Measurements from ENCODE around the gene SLC22A23. TPM values are rescaled to one million over a fixed set of nuclear protein-coding genes. Genes with fewer than 3 reads are reported as not detected.

Gene SLC22A23
- total RNA-seq, 1 donor: 18.1 TPM

GRCh38 chr6:3253597-3253961, 203.3 kb downstream of the SLC22A23 start:
- no peak overlapping the region for H3K27ac ChIP-seq (ENCODE audit: low read depth, low read length)
- no peaks in the 10 kb centered on the region for H4K20me1 ChIP-seq (ENCODE audit: insufficient read depth, low read length)
- H3K4me1 ChIP-seq (ENCODE audit: insufficient read depth, low read length): peaks cover 8% of the 10 kb centered on the region
- H3K4me2 ChIP-seq (ENCODE audit: insufficient read depth, low read length): no peak overlapping the region
- H3K9me3 ChIP-seq (ENCODE audit: low read depth, low read length): no peaks in the 10 kb centered on the region
- H2AFZ ChIP-seq (ENCODE audit: low read length): no peak overlapping the region
- DNase-seq (ENCODE audit: insufficient read length, low spot score, missing footprints): no peak
- H3K79me2 ChIP-seq (ENCODE audit: insufficient read depth, low read length): no peaks in the 10 kb centered on the region
- H3K36me3 ChIP-seq (ENCODE audit: insufficient read depth, low read length): no peaks in the 10 kb centered on the region
- no peak overlapping the region for H3K4me3 ChIP-seq (ENCODE audit: insufficient read depth, low read length)
- no peak for TF ChIP-seq CTCF (IDR thresholded peaks at IDR 0.05; ENCODE audit: extremely low read depth, low read depth, low read length)
- peaks cover 10% of the 10 kb centered on the region for H3K27me3 ChIP-seq (ENCODE audit: insufficient read depth, low read length)

DNA sequence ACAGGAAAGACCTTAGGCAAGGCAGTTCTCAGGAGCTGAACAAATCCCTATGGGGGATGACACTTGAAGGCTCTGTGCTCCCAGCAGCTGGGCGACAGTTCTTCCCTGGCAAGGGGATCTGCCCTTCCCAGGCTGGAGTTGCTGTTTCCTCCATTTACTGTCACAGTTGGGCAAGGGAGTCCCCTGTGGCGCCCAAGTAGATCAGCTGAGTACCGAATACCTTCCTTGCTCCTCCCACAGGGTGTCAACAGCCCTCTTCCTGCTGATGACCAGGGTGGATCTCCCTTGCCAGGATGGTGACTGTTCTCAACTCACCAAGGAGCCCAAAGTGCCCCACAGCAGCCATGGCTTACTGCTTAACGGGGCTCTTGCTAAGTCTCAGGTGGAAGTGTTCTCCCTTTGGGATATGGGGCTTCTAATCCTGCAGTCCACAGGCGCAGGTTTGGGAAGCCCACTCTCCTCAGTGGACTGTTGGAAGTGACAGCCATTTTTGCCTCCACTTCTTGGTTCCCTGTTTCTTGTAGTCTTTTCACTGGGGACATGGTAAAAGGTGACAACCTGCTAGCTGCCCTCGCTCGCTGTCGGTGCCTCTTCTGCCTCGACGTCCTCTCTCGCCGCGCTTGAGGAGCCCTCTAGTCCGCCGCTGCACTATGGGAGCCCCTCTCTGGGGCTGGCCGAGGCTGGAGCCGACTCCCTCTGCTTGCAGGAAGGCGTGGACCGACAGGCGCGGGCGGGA, 203.8 kb downstream of the SLC22A23 start:
- H3K36me3 ChIP-seq (ENCODE audit: insufficient read depth, low read length): no peaks in the 10 kb centered on the region
- H3K79me2 ChIP-seq (ENCODE audit: insufficient read depth, low read length): no peaks in the 10 kb centered on the region
- H3K4me1 ChIP-seq (ENCODE audit: insufficient read depth, low read length): peaks cover 7% of the 10 kb centered on the region
- no peak for TF ChIP-seq CTCF (IDR thresholded peaks at IDR 0.05; ENCODE audit: extremely low read depth, low read depth, low read length)
- no peak overlapping the region for H3K4me2 ChIP-seq (ENCODE audit: insufficient read depth, low read length)
- no peak overlapping the region for H3K4me3 ChIP-seq (ENCODE audit: insufficient read depth, low read length)
- peaks cover 9% of the 10 kb centered on the region for H3K27me3 ChIP-seq (ENCODE audit: insufficient read depth, low read length)
- H3K27ac ChIP-seq (ENCODE audit: low read depth, low read length): no peak overlapping the region
- no peak overlapping the region for H2AFZ ChIP-seq (ENCODE audit: low read length)
- DNase-seq (ENCODE audit: insufficient read length, low spot score, missing footprints): peak; percentile 83
- H4K20me1 ChIP-seq (ENCODE audit: insufficient read depth, low read length): no peaks in the 10 kb centered on the region
- H3K9me3 ChIP-seq (ENCODE audit: low read depth, low read length): no peaks in the 10 kb centered on the region

DNA sequence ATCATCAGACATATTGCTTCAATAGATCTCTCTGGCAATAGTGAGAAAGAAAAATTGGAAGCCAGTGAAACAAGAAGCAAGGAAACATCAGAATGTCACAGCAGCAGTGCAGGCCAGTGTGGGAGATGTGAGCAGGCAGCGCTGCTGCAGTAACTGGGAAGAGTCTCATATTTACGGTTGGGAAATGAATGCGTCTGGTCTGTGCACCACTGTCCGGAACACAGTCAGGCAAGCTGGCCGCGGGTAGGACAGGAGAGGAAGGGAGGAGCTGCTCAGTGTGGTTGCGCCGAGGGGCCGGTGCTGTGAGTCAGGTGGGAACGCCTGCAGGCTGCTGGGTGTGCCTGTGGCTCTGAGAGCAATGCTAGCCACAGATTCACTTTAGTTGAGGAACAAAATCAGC, 204.5 kb downstream of the SLC22A23 start:
- no peak for TF ChIP-seq CTCF (IDR thresholded peaks at IDR 0.05; ENCODE audit: extremely low read depth, low read depth, low read length)
- peaks cover 14% of the 10 kb centered on the region for H3K4me1 ChIP-seq (ENCODE audit: insufficient read depth, low read length)
- H3K4me3 ChIP-seq (ENCODE audit: insufficient read depth, low read length): no peak overlapping the region
- H3K36me3 ChIP-seq (ENCODE audit: insufficient read depth, low read length): no peaks in the 10 kb centered on the region
- H3K27me3 ChIP-seq (ENCODE audit: insufficient read depth, low read length): peaks cover 7% of the 10 kb centered on the region
- no peaks in the 10 kb centered on the region for H3K9me3 ChIP-seq (ENCODE audit: low read depth, low read length)
- no peak overlapping the region for H2AFZ ChIP-seq (ENCODE audit: low read length)
- H3K79me2 ChIP-seq (ENCODE audit: insufficient read depth, low read length): no peaks in the 10 kb centered on the region
- peak; percentile 65 for DNase-seq (ENCODE audit: insufficient read length, low spot score, missing footprints)
- H3K4me2 ChIP-seq (ENCODE audit: insufficient read depth, low read length): no peak overlapping the region
- no peaks in the 10 kb centered on the region for H4K20me1 ChIP-seq (ENCODE audit: insufficient read depth, low read length)
- H3K27ac ChIP-seq (ENCODE audit: low read depth, low read length): no peak overlapping the region

DNA sequence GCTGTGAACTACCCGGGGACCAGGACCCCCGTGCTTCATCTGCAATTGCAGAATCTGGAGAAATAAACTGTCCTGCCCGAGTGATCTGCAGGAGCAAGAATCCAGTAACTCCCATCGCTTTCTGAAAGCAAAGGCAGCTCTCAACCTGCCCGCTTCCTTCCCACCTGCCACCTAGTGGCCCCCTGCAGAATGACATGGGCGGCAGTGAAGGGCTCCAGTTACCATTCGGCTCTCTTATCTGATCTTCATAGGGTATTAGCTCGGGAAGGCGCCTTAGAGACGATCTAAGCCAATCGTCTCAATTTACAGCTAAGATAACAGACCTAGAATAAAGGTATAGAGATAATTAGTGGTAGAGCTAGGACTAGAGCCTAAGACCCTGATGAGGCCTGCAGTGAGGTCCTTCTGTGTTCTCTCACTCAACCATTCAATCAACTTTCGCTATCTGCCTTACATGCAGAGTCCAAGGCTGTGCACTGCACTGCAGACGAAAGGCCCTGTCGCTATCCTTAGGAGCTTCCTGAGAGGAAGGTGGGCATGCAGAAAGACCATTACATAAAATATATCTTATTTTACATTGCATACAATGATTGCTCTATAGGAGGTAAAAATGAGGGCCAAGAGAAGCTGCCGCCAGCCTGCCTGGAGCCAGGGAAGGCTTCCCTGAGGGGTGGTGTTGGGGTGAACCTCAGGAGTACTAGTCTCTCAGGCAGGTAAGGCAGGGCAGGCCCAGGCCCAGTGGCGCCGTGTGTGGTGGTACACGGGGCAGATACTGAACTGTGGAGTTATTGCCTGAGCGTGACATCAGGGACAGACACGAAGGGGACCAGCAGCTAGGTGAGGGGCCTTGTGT, 205.2 kb downstream of the SLC22A23 start:
- peak overlapping the region; percentile 68 for H3K4me2 ChIP-seq (ENCODE audit: insufficient read depth, low read length)
- H4K20me1 ChIP-seq (ENCODE audit: insufficient read depth, low read length): no peaks in the 10 kb centered on the region
- H3K27ac ChIP-seq (ENCODE audit: low read depth, low read length): no peak overlapping the region
- H3K36me3 ChIP-seq (ENCODE audit: insufficient read depth, low read length): no peaks in the 10 kb centered on the region
- peak; percentile 99 for TF ChIP-seq CTCF (IDR thresholded peaks at IDR 0.05; ENCODE audit: extremely low read depth, low read depth, low read length)
- peaks cover 7% of the 10 kb centered on the region for H3K27me3 ChIP-seq (ENCODE audit: insufficient read depth, low read length)
- H3K9me3 ChIP-seq (ENCODE audit: low read depth, low read length): no peaks in the 10 kb centered on the region
- H2AFZ ChIP-seq (ENCODE audit: low read length): peak overlapping the region; percentile 86
- peak overlapping the region; percentile 22 for H3K4me3 ChIP-seq (ENCODE audit: insufficient read depth, low read length)
- peaks cover 19% of the 10 kb centered on the region for H3K4me1 ChIP-seq (ENCODE audit: insufficient read depth, low read length)
- no peaks in the 10 kb centered on the region for H3K79me2 ChIP-seq (ENCODE audit: insufficient read depth, low read length)
- peak; percentile 99 for DNase-seq (ENCODE audit: insufficient read length, low spot score, missing footprints)

Data from osteoblast (primary cell).